A375 (cell line): Measurements from ENCODE around the gene ARHGEF2. TPM values are rescaled to one million over a fixed set of nuclear protein-coding genes. Genes with fewer than 3 reads are reported as not detected.

Experiments used
- small RNA-seq: library from RNA; depleted of rRNA; stranded (forward); fragments of <200 nt; gene quantifications from one replicate; pipeline ENCODE3, GENCODE V24; 2014
- total RNA-seq: library from RNA; depleted of rRNA; stranded (reverse); fragments of >200 nt; shearing (Covaris generic); gene quantifications from 2 replicates; pipeline ENCODE4 v1.2.3, GENCODE V29; 2014; rRNA removed

ARHGEF2 gene
- 548 and 632 TPM in 2 replicates for total RNA-seq

GRCh38 chr1:155978325-155978972 is at the start of gene ARHGEF2:
ARHGEF2 (minus strand) TSS chr1:155978547; CDS start chr1:155978427, 120 bp downstream.

GRCh38 chr1:156020293-156021092 is 42.1 kb upstream of the ARHGEF2 start, which contains the start of gene SSR2:
SSR2 (minus strand) TSS chr1:156020951; CDS start chr1:156020167, 784 bp downstream.

GRCh38 chr1:155940993-155941844 is 37.1 kb downstream of the ARHGEF2 start, which contains the start of gene RXFP4:
RXFP4 (plus strand) TSS chr1:155941638; CDS start chr1:155941710, 72 bp downstream.

GRCh38 chr1:155934097-155934935 is 44.0 kb downstream of the ARHGEF2 start, which contains the start of gene KHDC4:
KHDC4 (minus strand) TSS chr1:155934413; CDS start chr1:155934373, 40 bp downstream.

GRCh38 chr1:155911156-155912055 is 66.9 kb downstream of the ARHGEF2 start, which contains the start of gene RIT1:
RIT1 (minus strand) TSS chr1:155911349; CDS start chr1:155910761, 588 bp downstream.

Small RNA genes within 50 kb of the gene (small RNA-seq; reads per million reads assigned to genes)
- gene MIR6738, result not detected
- not detected for gene SCARNA4
- 16.3 reads per million, percentile 91 among the genes with 10 or more reads in this experiment for gene SNORA80E

Other genes starting within 250 kb of the ARHGEF2 start
- gene GON4L, start 121.3 kb downstream of the ARHGEF2 start, total RNA-seq, result 32.1 and 35.3 TPM in 2 replicates
- gene SYT11, start 119.0 kb downstream of the ARHGEF2 start, total RNA-seq, result 18.9 and 20.1 TPM in 2 replicates
- 19.9 and 22.4 TPM in 2 replicates for gene RIT1, start 67.2 kb downstream of the ARHGEF2 start, total RNA-seq
- 72.3 and 110 TPM in 2 replicates for gene KHDC4, start 44.1 kb downstream of the ARHGEF2 start, total RNA-seq
- not detected in 2 replicates for gene RXFP4, start 36.9 kb downstream of the ARHGEF2 start, total RNA-seq
- 411 and 444 TPM in 2 replicates for gene SSR2, start 42.4 kb upstream of the ARHGEF2 start, total RNA-seq
- 35.8 and 38.4 TPM in 2 replicates for gene UBQLN4, start 75.3 kb upstream of the ARHGEF2 start, total RNA-seq
- gene LAMTOR2, start 76.2 kb upstream of the ARHGEF2 start, total RNA-seq, result 104 and 106 TPM in 2 replicates
- gene RAB25, start 82.6 kb upstream of the ARHGEF2 start, total RNA-seq, result not detected in 2 replicates
- gene MEX3A, start 103.9 kb upstream of the ARHGEF2 start, total RNA-seq, result 6.8 and 11.9 TPM in 2 replicates
- gene LMNA, start 136.2 kb upstream of the ARHGEF2 start, total RNA-seq, result 1,986 and 2,053 TPM in 2 replicates
- 0.11 and 0.29 TPM in 2 replicates for gene SEMA4A, start 175.0 kb upstream of the ARHGEF2 start, total RNA-seq
- gene SLC25A44, start 215.6 kb upstream of the ARHGEF2 start, total RNA-seq, result 24.3 and 28.2 TPM in 2 replicates
- gene PMF1, start 234.5 kb upstream of the ARHGEF2 start, total RNA-seq, result 129 and 131 TPM in 2 replicates